ENCODE data around the gene ECE1. TPM values are rescaled to one million over a fixed set of nuclear protein-coding genes. Genes with fewer than 3 reads are reported as not detected.

Gene ECE1
- total and polyA plus RNA-seq, 2 donors (not counting 3 experiments of a cell fraction or from before 2014, with no cell fraction given): 437 to 562 TPM

GRCh38 chr1:21244986-21245687 lies 45.1 kb downstream of the ECE1 start:
- Histone ChIP-seq H4K20me1 (replicated peaks; ENCODE audit: control insufficient read depth, extremely low read depth, insufficient read depth, low read length) (no peaks in the 10 kb centered on the region), H3K27ac (ENCODE audit: insufficient read depth, low read depth, low read length) (no peak overlapping the region), H3K9me1 (replicated peaks; ENCODE audit: control insufficient read depth, extremely low read depth, insufficient read depth, low read length) (no peaks in the 10 kb centered on the region), H2AFZ (ENCODE audit: low read depth, low read length) (no peak overlapping the region), H3K36me3 (ENCODE audit: control insufficient read depth in 2 of 2, extremely low read depth in 1 of 2, insufficient read depth in 2 of 2, low read length in 2 of 2) (peaks cover 32 to 72% of the 10 kb centered on the region in 2 experiments), H3K9ac (replicated peaks; ENCODE audit: extremely low read depth, insufficient read depth, low read length) (no peak overlapping the region), H3K79me2 (ENCODE audit: control insufficient read depth, insufficient read depth, low read length) (peaks cover 8% of the 10 kb centered on the region), H3K4me3 (replicated peaks in 1 of 3; ENCODE audit: insufficient read depth in 1 of 3, low read depth in 1 of 3, low read length in 3 of 3) (no peak overlapping the region), H3K9me3 (replicated peaks; ENCODE audit: control insufficient read depth, insufficient read depth, low read length) (no peaks in the 10 kb centered on the region), H3K4me2 (ENCODE audit: insufficient read depth, low read length) (no peak overlapping the region), H3K27me3 (ENCODE audit: control insufficient read depth in 2 of 2, insufficient read depth in 2 of 2, low read length in 2 of 2) (no peaks in the 10 kb centered on the region), H3K4me1 (ENCODE audit: control insufficient read depth, extremely low read depth, insufficient read depth, low read length) (no peaks in the 10 kb centered on the region)
- dilution Hi-C loops (cut with MboI; ENCODE audit: extremely low pct_ligation_motif_present, low sequenced_read_pairs): loop anchor here (10.0 kb wide), 1 partner anchor 120 kb away; no protein-coding TSS in a partner anchor
- POLR2A ChIA-PET: no interaction called here
- BruUV-seq (replicated peaks): no TSS peak
- intact Hi-C loops (cut with micrococcal nuclease): no loop called here
- FAIRE-seq (no peak), DNase-seq (ENCODE audit: low read depth, low spot score) (no peak)
- CTCF ChIA-PET: interaction anchor here (0.9 to 4.7 kb wide), 8 partner anchors 10 to 125 kb away, joined by 3 to 29 read pairs (median 4); no protein-coding TSS in a partner anchor
- TF ChIP-seq CTCF (IDR thresholded peaks at IDR 0.05; ENCODE audit: extremely low read depth in 1 of 2, insufficient read depth in 1 of 2, low read depth in 1 of 2, low read length in 2 of 2): peak; percentile 57 to 65
- no peak for TF ChIP-seq MYC (IDR thresholded peaks at IDR 0.05; ENCODE audit: low read depth, low read length)

DNA sequence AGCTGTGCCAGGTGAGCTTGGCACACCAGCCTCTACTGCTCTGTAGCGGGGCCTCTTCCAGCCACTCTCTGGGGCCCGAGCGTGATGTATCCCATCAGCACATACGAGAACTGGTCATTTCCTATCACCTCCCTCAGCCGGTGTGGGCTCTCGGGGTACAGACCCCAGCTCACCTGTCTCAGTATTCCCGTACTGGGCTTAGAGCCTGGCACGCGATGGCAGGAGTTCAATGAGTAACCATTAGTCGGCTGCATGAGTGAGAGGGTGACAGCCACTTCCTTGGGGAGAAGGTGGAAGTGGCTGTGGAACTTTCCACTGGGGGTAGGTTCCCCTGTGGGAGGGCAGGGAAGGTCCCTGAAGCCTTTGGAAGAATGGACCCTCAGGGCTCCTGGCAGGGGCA lies 46.1 kb downstream of the ECE1 start:
- DNase-seq (ENCODE audit: low read depth, low spot score): no peak
- ChIA-PET CTCF (interaction anchor here (1.8 to 4.7 kb wide), 5 partner anchors 8 to 124 kb away, joined by 6 to 29 read pairs (median 16); no protein-coding TSS in a partner anchor), POLR2A (no interaction called here)
- Histone ChIP-seq H3K79me2 (ENCODE audit: control insufficient read depth, insufficient read depth, low read length) (peaks cover 5% of the 10 kb centered on the region), H3K4me1 (ENCODE audit: control insufficient read depth, extremely low read depth, insufficient read depth, low read length) (no peaks in the 10 kb centered on the region), H2AFZ (ENCODE audit: low read depth, low read length) (no peak overlapping the region), H3K36me3 (ENCODE audit: control insufficient read depth in 2 of 2, extremely low read depth in 1 of 2, insufficient read depth in 2 of 2, low read length in 2 of 2) (peaks cover 32 to 65% of the 10 kb centered on the region in 2 experiments), H3K9me3 (replicated peaks; ENCODE audit: control insufficient read depth, insufficient read depth, low read length) (no peaks in the 10 kb centered on the region), H3K4me2 (ENCODE audit: insufficient read depth, low read length) (no peak overlapping the region), H4K20me1 (replicated peaks; ENCODE audit: control insufficient read depth, extremely low read depth, insufficient read depth, low read length) (no peaks in the 10 kb centered on the region), H3K27ac (ENCODE audit: insufficient read depth, low read depth, low read length) (no peak overlapping the region), H3K9me1 (replicated peaks; ENCODE audit: control insufficient read depth, extremely low read depth, insufficient read depth, low read length) (no peaks in the 10 kb centered on the region), H3K9ac (replicated peaks; ENCODE audit: extremely low read depth, insufficient read depth, low read length) (no peak overlapping the region), H3K4me3 (replicated peaks in 1 of 3; ENCODE audit: insufficient read depth in 1 of 3, low read depth in 1 of 3, low read length in 3 of 3) (no peak overlapping the region), H3K27me3 (ENCODE audit: control insufficient read depth in 2 of 2, insufficient read depth in 2 of 2, low read length in 2 of 2) (no peaks in the 10 kb centered on the region)
- TF ChIP-seq EZH2 (IDR thresholded peaks at IDR 0.05; ENCODE audit: borderline replicate concordance, low read depth, low read length, severe bottlenecking) (no peak), MAX (IDR thresholded peaks at IDR 0.05; ENCODE audit: insufficient read depth, insufficient read length) (no peak), POLR2AphosphoS5 (IDR thresholded peaks at IDR 0.05; ENCODE audit: insufficient read depth, low read depth, low read length) (no peak), POLR2A (IDR thresholded peaks at IDR 0.05; ENCODE audit: low read depth, low read length) (no peak), FOS (IDR thresholded peaks at IDR 0.05; ENCODE audit: borderline replicate concordance, insufficient read depth, low read length) (no peak), JUN (IDR thresholded peaks at IDR 0.05; ENCODE audit: borderline replicate concordance, insufficient read depth, insufficient read length, low read depth) (no peak), CTCF (IDR thresholded peaks at IDR 0.05; ENCODE audit: extremely low read depth in 1 of 2, insufficient read depth in 1 of 2, low read depth in 1 of 2, low read length in 2 of 2) (no peak), MYC (IDR thresholded peaks at IDR 0.05; ENCODE audit: low read depth, low read length) (no peak), GATA2 (IDR thresholded peaks at IDR 0.05; ENCODE audit: insufficient read depth, insufficient read length, low read depth, low read length) (no peak)
- no TSS peak for BruUV-seq (replicated peaks)
- intact Hi-C loops (cut with micrococcal nuclease) (no loop called here), dilution Hi-C loops (cut with MboI; ENCODE audit: extremely low pct_ligation_motif_present, low sequenced_read_pairs) (loop anchor here (10.0 kb wide), 1 partner anchor 121 kb away; no protein-coding TSS in a partner anchor)
- FAIRE-seq: no peak
